GM23248 (cell line): ENCODE results near the gene IL1F10. TPM values are rescaled to one million over a fixed set of nuclear protein-coding genes. Genes with fewer than 3 reads are reported as not detected.

Experiments
- DNase-seq: peaks from one replicate; pipeline ENCODE4 v3.0.0-alpha.2; 2015
- H2AFZ ChIP-seq: fragments of 200-600 bp; sonication (generic); 2 replicates; pipeline ENCODE4 v1.6.1; 2016; ENCODE audit warnings: antibody characterized with exemption
- H3F3A ChIP-seq: fragments of 200-600 bp; sonication (generic); 2 replicates; pipeline ENCODE4 v1.6.1; 2016; ENCODE audit warnings: mild to moderate bottlenecking, antibody characterized with exemption, mixed run types; ENCODE audit not compliant: insufficient read depth
- H3K27ac ChIP-seq: fragments of 200-600 bp; sonication (generic); 2 replicates; pipeline ENCODE4 v1.5.1; 2016; ENCODE audit warnings: mild to moderate bottlenecking
- H3K27me3 ChIP-seq: fragments of 200-600 bp; sonication (generic); replicated peaks from 2 replicates; pipeline ENCODE4 v1.6.1; 2016; ENCODE audit warnings: mild to moderate bottlenecking; ENCODE audit not compliant: insufficient read depth
- H3K36me3 ChIP-seq: fragments of 200-600 bp; sonication (generic); 2 replicates; pipeline ENCODE4 v1.6.1; 2016; ENCODE audit warnings: low read depth, mild to moderate bottlenecking
- H3K4me1 ChIP-seq: fragments of 200-600 bp; sonication (generic); 2 replicates; pipeline ENCODE4 v1.6.1; 2016; ENCODE audit warnings: mild to moderate bottlenecking; ENCODE audit not compliant: insufficient read depth
- H3K4me2 ChIP-seq: fragments of 200-600 bp; sonication (generic); one replicate; pipeline ENCODE4 v1.6.1; 2016; ENCODE audit warnings: mild to moderate bottlenecking; ENCODE audit not compliant: unreplicated experiment
- H3K4me3 ChIP-seq: fragments of 200-600 bp; sonication (generic); 2 replicates; pipeline ENCODE4 v1.5.1; 2016; ENCODE audit warnings: mild to moderate bottlenecking
- H3K79me2 ChIP-seq: fragments of 200-600 bp; sonication (generic); 2 replicates; pipeline ENCODE4 v1.6.1; 2016; ENCODE audit warnings: mild to moderate bottlenecking; ENCODE audit not compliant: insufficient read depth
- H3K9ac ChIP-seq: fragments of 200-600 bp; sonication (generic); 2 replicates; pipeline ENCODE4 v1.6.1; 2016; ENCODE audit warnings: mild to moderate bottlenecking
- H3K9me2 ChIP-seq: fragments of 200-600 bp; sonication (generic); 2 replicates; pipeline ENCODE4 v1.6.1; 2016; ENCODE audit warnings: mixed run types, mild to moderate bottlenecking, moderate library complexity; ENCODE audit not compliant: insufficient read depth
- H3K9me3 ChIP-seq: fragments of 200-600 bp; sonication (generic); one replicate; pipeline ENCODE4 v1.6.1; 2017; ENCODE audit warnings: low read depth
- H4K20me1 ChIP-seq: fragments of 200-600 bp; sonication (generic); 2 replicates; pipeline ENCODE4 v1.6.0; 2016; ENCODE audit not compliant: insufficient read depth
- EZH2 ChIP-seq: fragments of 200-600 bp; sonication (generic); IDR thresholded peaks from 2 replicates; pipeline ENCODE4 v1.6.1; 2018; ENCODE audit warnings: antibody characterized with exemption, mild to moderate bottlenecking; ENCODE audit not compliant: insufficient read depth, poor library complexity, severe bottlenecking
- EZH2phosphoT487 ChIP-seq: fragments of 200-600 bp; sonication (generic); IDR thresholded peaks from 2 replicates; pipeline ENCODE4 v1.6.1; 2018; ENCODE audit warnings: antibody characterized with exemption, moderate library complexity, mild to moderate bottlenecking, low read depth; ENCODE audit not compliant: insufficient read depth
- WGBS, 2 experiments: methylation state at CpG; one replicate each; pipeline ENCODE4 v1.1.6; 2015 to 2017; ENCODE audit warnings: low lambda C conversion rate in 2 of 2, low coverage in 1 of 2; ENCODE audit errors: missing lambda C conversion rate in 2 of 2; 5-methylcytosine and 5-hydroxymethylcytosine counted together
- in situ Hi-C: fragments of 300-500 bp; cut with MboI; formaldehyde crosslinking; loops from 2 replicates; pipeline ENCODE4 v1.15.0; 2020
- polyA plus RNA-seq: library from polyadenylated mRNA; unstranded; fragments of >200 nt; fragmentation: Nextera tagmentation; extraction: Ambion mirVana; gene quantifications from 2 replicates; pipeline ENCODE4 v1.2.1, GENCODE V29; 2016
- total RNA-seq: library from RNA; depleted of rRNA; stranded (reverse); fragments of >200 nt; shearing (Covaris generic); gene quantifications from 2 replicates; pipeline ENCODE4 v1.2.3, GENCODE V29; 2014

IL1F10 gene
- total and polyA plus RNA-seq, 2 experiments from 2014 or later = not detected

- Histone ChIP-seq H2AFZ (no peak overlapping the region), H3K4me2 (no peak overlapping the region), H3K9me2 (no peaks in the 10 kb centered on the region), H3K9me3 (no peaks in the 10 kb centered on the region), H3K79me2 (no peaks in the 10 kb centered on the region), H3K36me3 (no peaks in the 10 kb centered on the region), H4K20me1 (no peaks in the 10 kb centered on the region), H3K27me3 (peaks cover 18% of the 10 kb centered on the region; the same call in 1 of the 2 replicates), H3K4me1 (peaks cover 23% of the 10 kb centered on the region), H3K4me3 (no peak overlapping the region), H3K27ac (no peak overlapping the region), H3F3A (peaks cover 5% of the 10 kb centered on the region; the same call in 1 of the 2 replicates), H3K9ac (no peak overlapping the region)
- in situ Hi-C loops = no loop called here
- TF ChIP-seq EZH2phosphoT487 (no peak), EZH2 (no peak)
- no peak for DNase-seq
- WGBS, 2 experiments = 76 to 82% methylated on average over 3 of the region's 3 CpGs
Measured at GRCh38 chr2:113073325-113073834, 5.6 kb downstream of the IL1F10 start.

- Histone ChIP-seq H3K27ac (no peak overlapping the region), H3K4me3 (no peak overlapping the region), H2AFZ (no peak overlapping the region), H3K79me2 (no peaks in the 10 kb centered on the region), H3K27me3 (peaks cover 18% of the 10 kb centered on the region; the same call in 1 of the 2 replicates), H4K20me1 (no peaks in the 10 kb centered on the region), H3K9me3 (no peaks in the 10 kb centered on the region), H3K36me3 (no peaks in the 10 kb centered on the region), H3K4me2 (no peak overlapping the region), H3F3A (peaks cover 5% of the 10 kb centered on the region; the same call in 1 of the 2 replicates), H3K9ac (no peak overlapping the region), H3K9me2 (no peaks in the 10 kb centered on the region), H3K4me1 (peaks cover 14% of the 10 kb centered on the region)
- 66 to 70% methylated on average over 5 of the region's 5 CpGs for WGBS, 2 experiments
- TF ChIP-seq EZH2phosphoT487 = no peak
- no peak for TF ChIP-seq EZH2
- no peak for DNase-seq
- in situ Hi-C loops = no loop called here
Measured at GRCh38 chr2:113075030-113075429, 7.3 kb downstream of the IL1F10 start.

GRCh38 chr2:113075600-113075999 is 7.8 kb downstream of the IL1F10 start:
- H3K9me3 ChIP-seq = no peaks in the 10 kb centered on the region
- no peaks in the 10 kb centered on the region for H3K79me2 ChIP-seq
- DNase-seq = no peak
- H2AFZ ChIP-seq = no peak overlapping the region
- peaks cover 12% of the 10 kb centered on the region for H3K4me1 ChIP-seq
- H3K9me2 ChIP-seq = no peaks in the 10 kb centered on the region
- no peak overlapping the region for H3K4me2 ChIP-seq
- WGBS, 2 experiments = 53 to 64% methylated on average over 3 of the region's 3 CpGs
- no peak for TF ChIP-seq EZH2
- TF ChIP-seq EZH2phosphoT487 = no peak
- H3F3A ChIP-seq = peaks cover 5% of the 10 kb centered on the region; the same call in 1 of the 2 replicates
- H3K27ac ChIP-seq = no peak overlapping the region
- H3K4me3 ChIP-seq = no peak overlapping the region
- H4K20me1 ChIP-seq = no peaks in the 10 kb centered on the region
- no peaks in the 10 kb centered on the region for H3K36me3 ChIP-seq
- H3K27me3 ChIP-seq = peaks cover 18% of the 10 kb centered on the region; the same call in 1 of the 2 replicates
- in situ Hi-C loops = no loop called here
- no peak overlapping the region for H3K9ac ChIP-seq

- H3K27ac ChIP-seq = no peak overlapping the region
- H3K9me2 ChIP-seq = no peaks in the 10 kb centered on the region
- 57 to 59% methylated on average over 3 of the region's 3 CpGs for whole genome bisulfite sequencing, 2 experiments
- no peaks in the 10 kb centered on the region for H3K9me3 ChIP-seq
- no peaks in the 10 kb centered on the region for H3K79me2 ChIP-seq
- DNase-seq = no peak
- H3K4me1 ChIP-seq = peaks cover 12% of the 10 kb centered on the region
- H3K4me3 ChIP-seq = no peak overlapping the region
- TF ChIP-seq EZH2 = no peak
- no peak for TF ChIP-seq EZH2phosphoT487
- H4K20me1 ChIP-seq = no peaks in the 10 kb centered on the region
- in situ Hi-C loops = no loop called here
- no peak overlapping the region for H3K9ac ChIP-seq
- H3F3A ChIP-seq = peaks cover 5% of the 10 kb centered on the region; the same call in 1 of the 2 replicates
- H2AFZ ChIP-seq = no peak overlapping the region
- peaks cover 18% of the 10 kb centered on the region; the same call in 1 of the 2 replicates for H3K27me3 ChIP-seq
- no peaks in the 10 kb centered on the region for H3K36me3 ChIP-seq
- H3K4me2 ChIP-seq = no peak overlapping the region
Measured at GRCh38 chr2:113076954-113077669, 9.3 kb downstream of the IL1F10 start.
